IMR-90 (cell line): ENCODE results near the gene TTC23. TPM values are rescaled to one million over a fixed set of nuclear protein-coding genes. Genes with fewer than 3 reads are reported as not detected.
A peak's percentile ranks its signal among the peaks of the same experiment; 100 is the strongest.

Experiments
- ATAC-seq: fragments of 200-7000 bp; cut with Tn5 transposase; 2 replicates; pipeline ENCODE4 v1.9.1; 2020; ENCODE audit warnings: low read depth, mild to moderate bottlenecking, moderate library complexity
- BruUV-seq: library from RNA; stranded (reverse); fragments of 400-500 nt; replicated peaks from 2 replicates; lab custom pipeline; 2021; lab: Mats Ljungman, UMichigan
- CTCF ChIA-PET: fragments of 300-600 bp; formaldehyde crosslinking; extraction: SDS; loops from one replicate; lab custom pipeline; 2021; ENCODE audit warnings: antibody characterized with exemption; lab: Yijun Ruan, JAX
- POLR2A ChIA-PET: fragments of 300-600 bp; sonication (Branson Sonifier 250); formaldehyde crosslinking; loops from one replicate; lab custom pipeline; 2022; ENCODE audit warnings: antibody characterized with exemption; ENCODE audit not compliant: unreplicated experiment; lab: Charles Lee
- DNase-seq: peaks from one replicate; pipeline ENCODE4 v3.0.0; 2013
- H2AFZ ChIP-seq: replicated peaks from 2 replicates; pipeline ENCODE3; 2013; ENCODE audit warnings: low read length, mild to moderate bottlenecking; ENCODE audit not compliant: poor library complexity
- H2AK5ac ChIP-seq: 2 replicates; pipeline ENCODE4 v1.6.1; 2013; ENCODE audit warnings: low read depth, low read length, inconsistent platforms
- H2AK9ac ChIP-seq: replicated peaks from 2 replicates; pipeline ENCODE3; 2013; ENCODE audit warnings: mild to moderate bottlenecking, low read depth, low read length, moderate library complexity; ENCODE audit not compliant: poor library complexity
- H2BK120ac ChIP-seq: 2 replicates; pipeline ENCODE4 v1.6.1; 2013; ENCODE audit warnings: low read depth, low read length, inconsistent platforms
- H2BK15ac ChIP-seq: 3 replicates; pipeline ENCODE4 v1.6.1; 2013; ENCODE audit warnings: low read depth, low read length, inconsistent platforms
- H2BK20ac ChIP-seq: 2 replicates; pipeline ENCODE4 v1.6.1; 2013; ENCODE audit warnings: low read depth, mild to moderate bottlenecking, inconsistent platforms, low read length, moderate library complexity
- H2BK5ac ChIP-seq: 2 replicates; pipeline ENCODE4 v1.6.1; 2013; ENCODE audit warnings: mild to moderate bottlenecking, low read depth, low read length, inconsistent platforms; ENCODE audit not compliant: poor library complexity, severe bottlenecking
- H3K14ac ChIP-seq: replicated peaks from 2 replicates; pipeline ENCODE4 v1.6.1; 2013; ENCODE audit warnings: low read depth, low read length, inconsistent platforms
- H3K18ac ChIP-seq: 2 replicates; pipeline ENCODE4 v1.6.1; 2013; ENCODE audit warnings: low read depth, low read length, control low read depth
- H3K23ac ChIP-seq: 2 replicates; pipeline ENCODE4 v1.6.1; 2013; ENCODE audit warnings: low read depth, low read length, inconsistent platforms
- H3K27ac ChIP-seq: 2 replicates; pipeline ENCODE4 v1.5.1; 2013; ENCODE audit warnings: mild to moderate bottlenecking, control low read depth, low read length; ENCODE audit not compliant: insufficient read depth
- H3K27me3 ChIP-seq: 2 replicates; pipeline ENCODE4 v1.6.1; 2013; ENCODE audit warnings: low read length; ENCODE audit not compliant: control insufficient read depth, insufficient read depth
- H3K36me3 ChIP-seq: 2 replicates; pipeline ENCODE4 v1.6.1; 2013; ENCODE audit warnings: low read length, mixed read lengths; ENCODE audit not compliant: control insufficient read depth, insufficient read depth
- H3K4ac ChIP-seq: 2 replicates; pipeline ENCODE4 v1.6.1; 2013; ENCODE audit warnings: low read depth, low read length, inconsistent platforms
- H3K4me1 ChIP-seq: 2 replicates; pipeline ENCODE4 v1.6.1; 2013; ENCODE audit warnings: low read length, mixed read lengths; ENCODE audit not compliant: control insufficient read depth, insufficient read depth
- H3K4me2 ChIP-seq: 2 replicates; pipeline ENCODE4 v1.6.1; 2013; ENCODE audit warnings: low read depth, mild to moderate bottlenecking, control low read depth, low read length, moderate library complexity
- H3K4me3 ChIP-seq: 2 replicates; pipeline ENCODE4 v1.5.1; 2013; ENCODE audit warnings: low read depth, mild to moderate bottlenecking, control low read depth, low read length, moderate library complexity; ENCODE audit not compliant: insufficient read depth
- H3K56ac ChIP-seq: 2 replicates; pipeline ENCODE4 v1.6.1; 2013; ENCODE audit warnings: low read length, inconsistent platforms; ENCODE audit not compliant: insufficient read depth; ENCODE audit errors: extremely low read depth
- H3K79me1 ChIP-seq, 2 experiments: 2 replicates each; pipeline ENCODE4 v1.6.1; 2013; ENCODE audit warnings: low read length in 2 of 2, inconsistent platforms in 1 of 2, low read depth in 1 of 2
- H3K9ac ChIP-seq: 2 replicates; pipeline ENCODE4 v1.6.1; 2013; ENCODE audit warnings: low read depth, low read length, control low read depth
- H3K9me1 ChIP-seq: 2 replicates; pipeline ENCODE4 v1.6.1; 2013; ENCODE audit warnings: low read length, inconsistent platforms; ENCODE audit not compliant: insufficient read depth
- H3K9me3 ChIP-seq: 2 replicates; pipeline ENCODE4 v1.6.1; 2013; ENCODE audit warnings: low read length; ENCODE audit not compliant: control insufficient read depth, insufficient read depth
- H4K20me1 ChIP-seq: 2 replicates; pipeline ENCODE4 v1.6.1; 2013; ENCODE audit warnings: low read length, inconsistent platforms; ENCODE audit not compliant: insufficient read depth
- H4K5ac ChIP-seq: 2 replicates; pipeline ENCODE4 v1.6.1; 2013; ENCODE audit warnings: mild to moderate bottlenecking, low read depth, low read length, control low read depth
- H4K8ac ChIP-seq, 2 experiments: 2 replicates each; pipeline ENCODE4 v1.6.1; 2013; ENCODE audit warnings: low read depth in 2 of 2, low read length in 2 of 2, control low read depth in 1 of 2, inconsistent platforms in 1 of 2
- H4K91ac ChIP-seq: 2 replicates; pipeline ENCODE4 v1.6.1; 2013; ENCODE audit warnings: low read depth, low read length, inconsistent platforms; ENCODE audit not compliant: insufficient read depth
- FOS ChIP-seq: fragments of 150-350 bp; IDR thresholded peaks from 2 replicates; pipeline ENCODE4 v1.6.1; 2016; ENCODE audit warnings: low read depth, low read length
- MXI1 ChIP-seq: IDR thresholded peaks from 2 replicates; pipeline ENCODE4 v1.6.1; 2012; ENCODE audit warnings: low read depth, mild to moderate bottlenecking, low read length, moderate library complexity, borderline replicate concordance
- dilution Hi-C: fragments of 300-500 bp; cut with HindIII; formaldehyde crosslinking; loops from one replicate; pipeline ENCODE4 v1.14.3; 2018; ENCODE audit warnings: low sequenced_read_pairs; ENCODE audit not compliant: unreplicated experiment
- in situ Hi-C: fragments of 300-500 bp; cut with MboI; formaldehyde crosslinking; loops from 3 replicates; pipeline ENCODE4 v1.14.3; 2019; ENCODE audit warnings: low sequenced_read_pairs, inconsistent platforms, mixed read lengths
- intact Hi-C: fragments of 100-400 bp; cut with micrococcal nuclease; formaldehyde crosslinking; loops from 2 replicates; pipeline ENCODE4 v1.10.0; 2022
- polyA plus RNA-seq, 3 experiments: library from polyadenylated mRNA; depleted of rRNA; stranded (reverse); fragments of >200 nt; gene quantifications; 2 replicates each; pipeline ENCODE4 v1.2.3, GENCODE V29; 2012; ENCODE audit warnings: low replicate concordance in 1 of 3
- total RNA-seq: library from RNA; depleted of rRNA; stranded (reverse); fragments of >200 nt; gene quantifications from 2 replicates; pipeline ENCODE4 v1.2.3, GENCODE V29; 2012

Gene TTC23
- total and polyA plus RNA-seq, 2 of the 4 experiments (the other 2 are of a cell fraction) = 7.8 to 29.8 TPM

- Histone ChIP-seq H3K36me3 (0 out of 2 replicates have a peak, but pooled peaks cover 1% of the 10 kb centered on the region), H3K18ac (no peak overlapping the region), H3K27me3 (no peaks in the 10 kb centered on the region), H3K23ac (no peak overlapping the region), H2AK9ac (no peak overlapping the region), H2BK5ac (no peak overlapping the region), H3K9ac (no peak overlapping the region), H4K8ac (no peak overlapping the region), H4K5ac (no peak overlapping the region), H3K56ac (no peak overlapping the region), H3K27ac (no peak overlapping the region), H2BK15ac (no peak overlapping the region), H4K20me1 (peaks cover 5% of the 10 kb centered on the region; the same call in 1 of the 2 replicates), H2AK5ac (no peak overlapping the region), H4K91ac (no peak overlapping the region), H3K9me1 (0 out of 2 replicates have a peak, but pooled peaks cover 3% of the 10 kb centered on the region), H2AFZ (no peak overlapping the region), H2BK120ac (no peak overlapping the region), H3K4ac (no peak overlapping the region; the same call in 1 of the 2 replicates), H3K4me1 (no peaks in the 10 kb centered on the region), H3K14ac (peak overlapping the region; percentile 61; the same call in 1 of the 2 replicates), H3K4me3 (no peak overlapping the region), H3K9me3 (no peaks in the 10 kb centered on the region), H2BK20ac (peak overlapping the region; percentile 70; the same call in 1 of the 2 replicates), H3K79me1 (no peaks in the 10 kb centered on the region; a peak in 2 of 4 replicates), H3K4me2 (no peak overlapping the region)
- intact Hi-C loops = loop anchor here (5.0 to 10.0 kb wide), 3 partner anchors 88 to 696 kb away; no protein-coding TSS in a partner anchor
- POLR2A ChIA-PET = no interaction called here
- ATAC-seq = no peak
- TF ChIP-seq MXI1 (no peak), FOS (no peak)
- CTCF ChIA-PET = interaction anchor here (1.3 kb wide), 1 partner anchor 105 kb away, joined by 6 read pairs; no protein-coding TSS in a partner anchor
- dilution Hi-C loops = loop anchor here (25.0 kb wide), 1 partner anchor 98 kb away; the partner anchor contains the start of gene SYNM
- in situ Hi-C loops = loop anchor here (5.0 to 25.0 kb wide), 2 partner anchors 113 to 773 kb away; no protein-coding TSS in a partner anchor
- no TSS peak for BruUV-seq
- no peak for DNase-seq
Observed at GRCh38 chr15:99210334-99210733, 39.0 kb downstream of the TTC23 start.
